Measurements from ENCODE around the gene CSGALNACT2. TPM values are rescaled to one million over a fixed set of nuclear protein-coding genes. Genes with fewer than 3 reads are reported as not detected.

The CSGALNACT2 gene
- total RNA-seq, 1 experiment from 2014 or later, result 8.9 TPM

- Histone ChIP-seq H4K20me1 (ENCODE audit: control insufficient read depth, insufficient read depth, insufficient read length) (no peaks in the 10 kb centered on the region), H3K14ac (ENCODE audit: insufficient read depth, low read length) (no peak overlapping the region), H3K79me1 (ENCODE audit: insufficient read depth, low read depth, low read length, poor library complexity, severe bottlenecking) (no peaks in the 10 kb centered on the region), H2BK5ac (ENCODE audit: insufficient read length, low read length) (no peak overlapping the region), H3K56ac (ENCODE audit: insufficient read length, low read depth, low read length) (no peak overlapping the region), H2BK20ac (ENCODE audit: low read depth, low read length, poor library complexity, severe bottlenecking) (no peak overlapping the region), H3K23ac (ENCODE audit: insufficient read length, low read depth, low read length) (no peak overlapping the region), H3K9me3 (ENCODE audit: control insufficient read depth, low read depth, low read length) (no peaks in the 10 kb centered on the region), H2BK12ac (ENCODE audit: insufficient read length, low read depth, low read length) (no peak overlapping the region), H3K4me2 (ENCODE audit: insufficient read depth, insufficient read length, low read length) (no peak overlapping the region), H4K5ac (ENCODE audit: insufficient read length, low read depth, low read length) (no peak overlapping the region), H3K23me2 (ENCODE audit: insufficient read length, low read depth, low read length, poor library complexity, severe bottlenecking) (no peaks in the 10 kb centered on the region), H2BK120ac (ENCODE audit: low read depth, low read length, poor library complexity, severe bottlenecking) (no peak overlapping the region), H2BK15ac (ENCODE audit: low read depth, low read length) (no peak overlapping the region), H2AFZ (ENCODE audit: low read length) (no peak overlapping the region), H3K4ac (ENCODE audit: low read depth, low read length) (no peak overlapping the region), H3T11ph (ENCODE audit: low read length) (no peak overlapping the region), H3K27me3 (ENCODE audit: insufficient read depth, low read length) (no peaks in the 10 kb centered on the region), H3K18ac (ENCODE audit: insufficient read length, low read depth, low read length) (no peak overlapping the region), H4K91ac (ENCODE audit: insufficient read length, low read depth, low read length) (no peak overlapping the region), H3K9ac (ENCODE audit: extremely low read depth, insufficient read length, low read length) (no peak overlapping the region), H3K79me2 (ENCODE audit: insufficient read depth, low read length) (no peaks in the 10 kb centered on the region), H2AK5ac (ENCODE audit: insufficient read length, low read length) (no peak overlapping the region), H4K8ac (replicated peaks; ENCODE audit: insufficient read length, low read depth, low read length) (no peak overlapping the region), H3K27ac (ENCODE audit: insufficient read length, low read depth, low read length) (no peak overlapping the region), H3K4me1 (ENCODE audit: insufficient read depth, low read length) (no peaks in the 10 kb centered on the region)
- 0 out of 4 replicates have a peak, but pooled peaks cover 0 to 2% of the 10 kb centered on the region in 2 experiments for H3K4me1 Mint-ChIP-seq
- no peak for TF ChIP-seq CTCF (conservative IDR thresholded peaks at IDR 0.05)
- no peaks in the 10 kb centered on the region for H3K9me3 Mint-ChIP-seq
- no peak overlapping the region for H3K4me3 Mint-ChIP-seq
- no peaks in the 10 kb centered on the region; the same call in none of the 2 replicates for H3K27me3 Mint-ChIP-seq (ENCODE audit: low read depth)
- no peak overlapping the region for H3K27ac Mint-ChIP-seq
- DNase-seq, result peak; percentile 24
- H3K36me3 Mint-ChIP-seq (ENCODE audit: insufficient read depth in 1 of 3, low read depth in 3 of 3), result no peaks in the 10 kb centered on the region
- no CpG with 5 or more reads among the region's 17 CpGs for WGBS (ENCODE audit: extremely low coverage, insufficient read length, low lambda C conversion rate)
Measured at GRCh38 chr10:43208147-43209073, 70.2 kb downstream of the CSGALNACT2 start.
